ENCODE results near the gene BIRC2. TPM values are rescaled to one million over a fixed set of nuclear protein-coding genes. Genes with fewer than 3 reads are reported as not detected.
A peak's percentile ranks its signal among the peaks of the same experiment; 100 is the strongest.
"Not testable (repeated sequence)": the region's sequence is repeated elsewhere in the genome, so short reads cannot be mapped to it uniquely, and the experiment has no call there.

Gene BIRC2
- total RNA-seq, 4 donors from 2014 or later = 66.5 to 95.9 (median 73.2) TPM

- Histone ChIP-seq H3K4me3 (no peak overlapping the region), H3K9me3 (no peaks in the 10 kb centered on the region), H3K36me3 (peaks cover 0 to 62% (median 20%) of the 10 kb centered on the region in 4 donors), H3K4me1 (no peaks in the 10 kb centered on the region), H3K27me3 (no peaks in the 10 kb centered on the region), H3K27ac (no peak overlapping the region)
- 94% methylated on average over 2 of the region's 2 CpGs for WGBS, 2 donors (ENCODE audit: low coverage in 1 of 2)
- in situ Hi-C loops (cut with MboI; ENCODE audit: low pct_ligation_motif_present in 1 of 4, low pct_unique_long_range_greater_than_20kb in 1 of 4, low sequenced_read_pairs in 3 of 4) = loop anchor here in 1 of 4 donors (25.0 kb wide), 1 partner anchor 331 kb away; no protein-coding TSS in a partner anchor
- intact Hi-C loops (cut with DNase I; ENCODE audit: low total_unique reads) = no loop called here
- TF ChIP-seq POLR2A (IDR thresholded peaks at IDR 0.05) = no peak
- TF ChIP-seq EP300 (IDR thresholded peaks at IDR 0.05; ENCODE audit: low read depth) = no peak
- no peak for TF ChIP-seq POLR2AphosphoS5 (IDR thresholded peaks at IDR 0.05)
- DNase-seq = no peak
Measured at GRCh38 chr11:102331341-102331740, 15.7 kb upstream of the BIRC2 start.

- in situ Hi-C loops (cut with MboI; ENCODE audit: low pct_ligation_motif_present in 1 of 4, low pct_unique_long_range_greater_than_20kb in 1 of 4, low sequenced_read_pairs in 3 of 4) (loop anchor here in 1 of 4 donors (25.0 kb wide), 1 partner anchor 330 kb away; no protein-coding TSS in a partner anchor), intact Hi-C loops (cut with DNase I; ENCODE audit: low total_unique reads) (no loop called here)
- H3K9me3 ChIP-seq = no peaks in the 10 kb centered on the region
- 68 to 75% methylated on average over 1 of the region's 1 CpG for WGBS, 2 donors (ENCODE audit: low coverage in 1 of 2)
- no peak overlapping the region for H3K27ac ChIP-seq
- DNase-seq = no peak
- H3K27me3 ChIP-seq = no peaks in the 10 kb centered on the region
- H3K36me3 ChIP-seq = peaks cover 0 to 72% (median 22%) of the 10 kb centered on the region in 4 donors
- no peaks in the 10 kb centered on the region for H3K4me1 ChIP-seq
- TF ChIP-seq POLR2AphosphoS5 (IDR thresholded peaks at IDR 0.05) = peak in 1 of 3 donors; percentile 9
- TF ChIP-seq CTCF (IDR thresholded peaks at IDR 0.05) = no peak
- no peak overlapping the region for H3K4me3 ChIP-seq
Measured at GRCh38 chr11:102332611-102332994, 14.4 kb upstream of the BIRC2 start.

- H3K9me3 ChIP-seq = no peaks in the 10 kb centered on the region
- H3K27me3 ChIP-seq = no peaks in the 10 kb centered on the region
- intact Hi-C loops (cut with DNase I; ENCODE audit: low total_unique reads) = no loop called here
- in situ Hi-C loops (cut with MboI; ENCODE audit: low pct_ligation_motif_present in 1 of 4, low pct_unique_long_range_greater_than_20kb in 1 of 4, low sequenced_read_pairs in 3 of 4) = loop anchor here in 1 of 4 donors (25.0 kb wide), 1 partner anchor 324 kb away; no protein-coding TSS in a partner anchor
- H3K4me1 ChIP-seq = peaks cover 0 to 7% (median 0%) of the 10 kb centered on the region in 4 donors
- H3K27ac ChIP-seq = no peak overlapping the region
- H3K4me3 ChIP-seq = no peak overlapping the region
- DNase-seq = no peak
- TF ChIP-seq CTCF (IDR thresholded peaks at IDR 0.05) (no peak), EP300 (IDR thresholded peaks at IDR 0.05; ENCODE audit: low read depth) (no peak), POLR2AphosphoS5 (IDR thresholded peaks at IDR 0.05) (no peak), POLR2A (IDR thresholded peaks at IDR 0.05) (no peak)
- peaks cover 0 to 37% (median 8%) of the 10 kb centered on the region in 4 donors for H3K36me3 ChIP-seq
Measured at GRCh38 chr11:102338479-102339010, 8.5 kb upstream of the BIRC2 start.

- intact Hi-C loops (cut with DNase I; ENCODE audit: low total_unique reads) (loop anchor here (1.0 to 5.0 kb wide), 2 partner anchors 53 to 151 kb away; no protein-coding TSS in a partner anchor), in situ Hi-C loops (cut with MboI; ENCODE audit: low pct_ligation_motif_present in 1 of 4, low pct_unique_long_range_greater_than_20kb in 1 of 4, low sequenced_read_pairs in 3 of 4) (loop anchor here in 2 of 4 donors (5.0 to 25.0 kb wide), 3 partner anchors 57 to 321 kb away; no protein-coding TSS in a partner anchor)
- H3K27ac ChIP-seq, DNase-seq, H3K27me3 ChIP-seq, H3K4me3 ChIP-seq, H3K9me3 ChIP-seq: not testable (repeated sequence)
- peaks cover 0 to 17% (median 2%) of the 10 kb centered on the region in 4 donors for H3K36me3 ChIP-seq
- WGBS, 2 donors (ENCODE audit: low coverage in 1 of 2) = 64 to 80% methylated on average over 2 to 7 of the region's 7 CpGs
- H3K4me1 ChIP-seq = peaks cover 5 to 14% (median 9%) of the 10 kb centered on the region in 4 donors
Measured at GRCh38 chr11:102341311-102341710, 5.7 kb upstream of the BIRC2 start.

DNA sequence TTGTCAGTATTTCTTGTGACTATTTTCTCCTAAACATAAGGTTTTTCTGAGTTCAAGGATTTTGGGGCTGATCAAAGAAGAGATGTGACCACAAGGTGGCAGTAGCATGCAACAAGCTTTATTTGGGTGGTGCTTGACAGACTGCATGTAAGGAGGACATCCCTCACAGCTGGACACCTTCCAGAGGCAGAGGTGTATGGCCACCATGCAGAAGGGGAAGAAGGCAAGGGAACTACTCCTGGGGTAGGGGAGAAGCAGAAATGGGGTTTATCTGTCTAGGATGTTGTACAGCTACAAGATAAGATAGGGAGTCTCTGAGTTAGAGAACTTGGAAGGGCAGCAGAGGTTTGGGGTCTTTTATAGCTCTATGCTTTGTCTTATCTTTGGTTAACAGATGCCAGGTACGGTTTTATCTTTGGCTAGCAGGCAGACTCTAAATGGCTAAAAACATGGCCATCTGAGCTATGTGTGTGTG lies 5.1 kb upstream of the BIRC2 start:
- H3K9me3 ChIP-seq = no peaks in the 10 kb centered on the region
- no peak overlapping the region for H3K4me3 ChIP-seq
- 17% methylated on average over 1 of the region's 1 CpG; no CpG with 5 or more reads in 1 of the 2 donors for WGBS, 2 donors (ENCODE audit: low coverage in 1 of 2)
- no peak overlapping the region for H3K27ac ChIP-seq
- DNase-seq = peak; percentile 79
- intact Hi-C loops (cut with DNase I; ENCODE audit: low total_unique reads) (loop anchor here (1.0 to 5.0 kb wide), 2 partner anchors 54 to 150 kb away; no protein-coding TSS in a partner anchor), in situ Hi-C loops (cut with MboI; ENCODE audit: low pct_ligation_motif_present in 1 of 4, low pct_unique_long_range_greater_than_20kb in 1 of 4, low sequenced_read_pairs in 3 of 4) (loop anchor here in 2 of 4 donors (5.0 to 25.0 kb wide), 3 partner anchors 57 to 320 kb away; no protein-coding TSS in a partner anchor)
- TF ChIP-seq CTCF (IDR thresholded peaks at IDR 0.05) = peak; percentile 76 to 83 (median 80)
- TF ChIP-seq EP300 (IDR thresholded peaks at IDR 0.05; ENCODE audit: low read depth) = no peak
- peak in 1 of 3 donors; percentile 37 for TF ChIP-seq POLR2AphosphoS5 (IDR thresholded peaks at IDR 0.05)
- no peaks in the 10 kb centered on the region for H3K27me3 ChIP-seq
- peaks cover 5 to 15% (median 10%) of the 10 kb centered on the region in 4 donors for H3K4me1 ChIP-seq
- peaks cover 0 to 11% (median 2%) of the 10 kb centered on the region in 4 donors for H3K36me3 ChIP-seq
